ENCODE results near the gene CPA3.

DNA sequence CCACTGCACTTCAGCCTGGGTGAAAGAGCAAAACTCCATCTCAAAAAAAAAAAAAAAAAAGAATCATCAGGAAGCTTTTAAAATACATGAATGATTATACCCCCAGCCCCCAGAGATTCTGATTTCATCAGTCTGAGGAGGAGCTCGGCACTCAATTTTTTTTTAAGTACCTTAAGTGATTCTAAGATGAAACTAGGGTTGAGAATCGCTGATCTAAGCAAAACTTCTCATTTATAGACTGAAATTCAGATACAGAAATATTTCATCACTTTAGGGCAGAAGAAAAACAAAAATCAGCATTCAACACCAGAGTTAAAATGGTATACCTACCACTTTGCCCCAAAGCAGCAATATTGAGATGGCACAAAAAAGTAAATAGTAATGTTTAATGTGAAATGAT lies 24.7 kb downstream of the CPA3 start:
- no peak for TF ChIP-seq CTCF (IDR thresholded peaks at IDR 0.05)
- TF ChIP-seq POLR2A (IDR thresholded peaks at IDR 0.05): no peak
